Neural progenitor cell (in vitro differentiated cells): ENCODE measurements around the gene CPEB1. TPM values are rescaled to one million over a fixed set of nuclear protein-coding genes. Genes with fewer than 3 reads are reported as not detected.
A peak's percentile ranks its signal among the peaks of the same experiment; 100 is the strongest.
"Not testable (repeated sequence)": the region's sequence is repeated elsewhere in the genome, so short reads cannot be mapped to it uniquely, and the experiment has no call there.

Experiments
- DNase-seq: peaks from one replicate; pipeline ENCODE4 v3.0.0-alpha.2; 2016; ENCODE audit warnings: low spot score
- H2AFZ ChIP-seq: fragments of 200-600 bp; sonication (generic); replicated peaks from 2 replicates; pipeline ENCODE4 v1.6.1; 2016; ENCODE audit warnings: antibody characterized with exemption
- H3F3A ChIP-seq: fragments of 200-600 bp; sonication (generic); 2 replicates; pipeline ENCODE4 v1.6.1; 2016; ENCODE audit warnings: antibody characterized with exemption, low read depth
- H3K27ac ChIP-seq: fragments of 200-600 bp; sonication (generic); 2 replicates; pipeline ENCODE4 v1.5.1; 2016; ENCODE audit warnings: mild to moderate bottlenecking
- H3K27me3 ChIP-seq: fragments of 200-600 bp; sonication (generic); 2 replicates; pipeline ENCODE4 v1.6.1; 2016; ENCODE audit warnings: mild to moderate bottlenecking, moderate library complexity
- H3K36me3 ChIP-seq: fragments of 200-600 bp; sonication (generic); 2 replicates; pipeline ENCODE4 v1.5.1; 2016
- H3K4me1 ChIP-seq: fragments of 200-600 bp; sonication (generic); 2 replicates; pipeline ENCODE4 v1.6.1; 2016; ENCODE audit warnings: mixed run types
- H3K4me2 ChIP-seq: fragments of 200-600 bp; sonication (generic); 2 replicates; pipeline ENCODE4 v1.6.1; 2016
- H3K4me3 ChIP-seq: fragments of 200-600 bp; sonication (generic); 2 replicates; pipeline ENCODE4 v1.5.1; 2016
- H3K79me2 ChIP-seq: fragments of 200-600 bp; sonication (generic); 2 replicates; pipeline ENCODE4 v1.6.1; 2016; ENCODE audit warnings: low read depth
- H3K9ac ChIP-seq: fragments of 200-600 bp; sonication (generic); 2 replicates; pipeline ENCODE4 v1.6.1; 2016
- H3K9me3 ChIP-seq: fragments of 200-600 bp; sonication (generic); 2 replicates; pipeline ENCODE4 v1.5.1; 2016; ENCODE audit warnings: low read depth
- H4K20me1 ChIP-seq: fragments of 200-600 bp; sonication (generic); 2 replicates; pipeline ENCODE4 v1.6.1; 2016; ENCODE audit warnings: low read depth
- H3K27ac Mint-ChIP-seq: 3 replicates; pipeline ENCODE4 v1.8.0; 2021; ENCODE audit warnings: mixed read lengths
- H3K27me3 Mint-ChIP-seq: 2 replicates; pipeline ENCODE4 v1.8.0; 2022; ENCODE audit warnings: low read depth, mild to moderate bottlenecking, inconsistent platforms, moderate library complexity, mixed read lengths; ENCODE audit not compliant: insufficient read depth
- H3K36me3 Mint-ChIP-seq: 3 replicates; pipeline ENCODE4 v1.8.0; 2021; ENCODE audit warnings: mixed read lengths
- H3K4me1 Mint-ChIP-seq: 3 replicates; pipeline ENCODE4 v1.8.0; 2021; ENCODE audit warnings: mixed read lengths
- H3K4me3 Mint-ChIP-seq: 3 replicates; pipeline ENCODE4 v1.8.0; 2021; ENCODE audit warnings: mild to moderate bottlenecking, moderate library complexity, mixed read lengths
- H3K9me3 Mint-ChIP-seq: 3 replicates; pipeline ENCODE4 v1.8.0; 2020; ENCODE audit warnings: mixed read lengths
- CTCF ChIP-seq: fragments of 200-600 bp; sonication (generic); IDR thresholded peaks from 2 replicates; pipeline ENCODE4 v1.5.1; 2017; ENCODE audit warnings: antibody characterized with exemption, mild to moderate bottlenecking
- EZH2 ChIP-seq: fragments of 200-600 bp; sonication (generic); IDR thresholded peaks from 2 replicates; pipeline ENCODE4 v1.6.1; 2017; ENCODE audit warnings: antibody characterized with exemption, mild to moderate bottlenecking, moderate library complexity
- EZH2phosphoT487 ChIP-seq: fragments of 200-600 bp; sonication (generic); IDR thresholded peaks from 2 replicates; pipeline ENCODE4 v1.6.1; 2017; ENCODE audit warnings: antibody characterized with exemption
- total RNA-seq: library from RNA; depleted of rRNA; stranded (reverse); fragments of >200 nt; gene quantifications from 2 replicates; pipeline ENCODE4 v1.2.3, GENCODE V29; 2015; ENCODE audit warnings: low replicate concordance

CPEB1 gene
- total RNA-seq, 1 donor from 2014 or later = 2.1 TPM

- Histone ChIP-seq H4K20me1 (peaks cover 29% of the 10 kb centered on the region), H3K27me3 (peaks cover 4% of the 10 kb centered on the region), H3K79me2 (peaks cover 2% of the 10 kb centered on the region), H3K4me1 (no peaks in the 10 kb centered on the region), H3K4me2 (no peak overlapping the region), H3F3A (peaks cover 23% of the 10 kb centered on the region), H3K9ac (no peak overlapping the region), H3K9me3 (no peaks in the 10 kb centered on the region), H2AFZ (no peak overlapping the region), H3K4me3 (no peak overlapping the region), H3K36me3 (peaks cover 3% of the 10 kb centered on the region), H3K27ac (no peak overlapping the region)
- no peak for DNase-seq
- H3K36me3 Mint-ChIP-seq = peaks cover 20% of the 10 kb centered on the region
- TF ChIP-seq EZH2phosphoT487 (no peak), CTCF (no peak), EZH2 (no peak)
- no peak overlapping the region for H3K27ac Mint-ChIP-seq
- H3K4me3 Mint-ChIP-seq = no peak overlapping the region
- peaks cover 3% of the 10 kb centered on the region for H3K4me1 Mint-ChIP-seq
- H3K9me3 Mint-ChIP-seq = no peaks in the 10 kb centered on the region
- peaks cover 9% of the 10 kb centered on the region for H3K27me3 Mint-ChIP-seq
Observed at GRCh38 chr15:82531496-82532382, 115.4 kb downstream of the CPEB1 start.

- peak overlapping the region; percentile 72 for H3K4me2 ChIP-seq
- peak overlapping the region; percentile 39 for H3K4me3 ChIP-seq
- H4K20me1 ChIP-seq = peaks cover 20% of the 10 kb centered on the region
- H3K36me3 ChIP-seq = peaks cover 3% of the 10 kb centered on the region
- peak overlapping the region; percentile 73 for H3K4me3 Mint-ChIP-seq
- peaks cover 4% of the 10 kb centered on the region for H3K27me3 ChIP-seq
- peak; percentile 76 for DNase-seq
- no peaks in the 10 kb centered on the region for H3K9me3 ChIP-seq
- peaks cover 13% of the 10 kb centered on the region for H3F3A ChIP-seq
- H3K4me1 ChIP-seq = no peaks in the 10 kb centered on the region
- peaks cover 7% of the 10 kb centered on the region for H3K27me3 Mint-ChIP-seq
- TF ChIP-seq EZH2 (no peak), EZH2phosphoT487 (no peak), CTCF (peak; percentile 98)
- peaks cover 3% of the 10 kb centered on the region for H3K4me1 Mint-ChIP-seq
- H3K27ac ChIP-seq = no peak overlapping the region
- no peaks in the 10 kb centered on the region for H3K79me2 ChIP-seq
- no peaks in the 10 kb centered on the region for H3K9me3 Mint-ChIP-seq
- H3K27ac Mint-ChIP-seq = peak overlapping the region; percentile 88
- no peak overlapping the region for H3K9ac ChIP-seq
- H3K36me3 Mint-ChIP-seq = peaks cover 14% of the 10 kb centered on the region
- H2AFZ ChIP-seq = peak overlapping the region; percentile 86
Observed at GRCh38 chr15:82530606-82531379, 116.4 kb downstream of the CPEB1 start.

DNA sequence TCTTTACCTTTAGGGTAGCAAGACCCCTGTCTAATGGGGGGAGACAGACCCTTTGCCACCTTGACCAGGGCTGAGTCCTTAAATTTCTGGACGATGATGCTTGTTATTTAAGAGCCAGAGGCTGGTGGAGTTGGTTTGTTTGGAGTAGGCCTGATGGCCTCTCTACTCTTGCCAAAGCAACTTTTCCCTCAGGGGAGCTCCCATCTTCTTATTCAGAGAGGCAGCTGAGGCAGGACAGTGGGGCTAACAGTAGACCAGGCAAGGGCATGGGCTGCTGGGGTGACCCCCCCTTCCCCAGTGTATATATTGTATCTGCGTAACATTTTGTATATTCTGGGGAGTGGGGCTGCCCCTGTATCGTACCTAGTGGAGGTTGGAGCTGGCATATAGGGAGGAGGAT is 117.2 kb downstream of the CPEB1 start:
- Mint-ChIP-seq H3K27ac (no peak overlapping the region), H3K4me1 (peaks cover 3% of the 10 kb centered on the region), H3K4me3 (no peak overlapping the region), H3K9me3 (no peaks in the 10 kb centered on the region), H3K27me3 (peaks cover 7% of the 10 kb centered on the region), H3K36me3 (peaks cover 9% of the 10 kb centered on the region)
- peaks cover 12% of the 10 kb centered on the region for H4K20me1 ChIP-seq
- peaks cover 4% of the 10 kb centered on the region for H3K27me3 ChIP-seq
- no peaks in the 10 kb centered on the region for H3K4me1 ChIP-seq
- TF ChIP-seq CTCF (no peak), EZH2 (no peak), EZH2phosphoT487 (no peak)
- H3K4me2 ChIP-seq = no peak overlapping the region
- H3K9ac ChIP-seq = no peak overlapping the region
- no peak overlapping the region for H2AFZ ChIP-seq
- H3K4me3 ChIP-seq = no peak overlapping the region
- peaks cover 8% of the 10 kb centered on the region for H3F3A ChIP-seq
- no peak overlapping the region for H3K27ac ChIP-seq
- H3K9me3 ChIP-seq = no peaks in the 10 kb centered on the region
- no peaks in the 10 kb centered on the region for H3K79me2 ChIP-seq
- DNase-seq = no peak
- H3K36me3 ChIP-seq = peaks cover 3% of the 10 kb centered on the region

- not testable (repeated sequence) for H3K4me3 Mint-ChIP-seq, H3K4me3 ChIP-seq, H3K9me3 Mint-ChIP-seq
Observed at GRCh38 chr15:82513587-82513986, 133.6 kb downstream of the CPEB1 start.

DNA sequence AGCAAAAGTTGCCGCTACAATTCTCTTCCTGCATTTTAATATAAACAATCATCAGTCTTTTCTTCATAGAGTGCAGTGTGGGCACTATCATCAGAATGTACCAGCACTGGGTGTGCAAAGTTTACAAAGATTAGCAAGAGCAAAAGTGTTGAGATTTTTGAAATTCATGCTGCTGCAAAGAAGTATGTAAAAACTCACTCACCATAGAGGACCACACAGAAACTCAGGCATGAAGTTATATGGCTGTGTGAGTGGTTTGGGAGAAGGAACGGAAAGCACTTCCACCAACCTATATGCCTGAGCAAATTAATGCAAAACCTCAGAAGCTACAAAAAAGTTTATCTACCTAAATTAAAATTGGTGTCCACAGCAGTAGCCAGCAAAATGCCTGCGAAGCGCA is 139.5 kb downstream of the CPEB1 start:
- H3K27me3 Mint-ChIP-seq, H3F3A ChIP-seq, H3K27me3 ChIP-seq, H3K4me1 ChIP-seq, H3K27ac Mint-ChIP-seq, H3K4me2 ChIP-seq, H3K9me3 Mint-ChIP-seq, H3K4me3 ChIP-seq, H3K9ac ChIP-seq, H2AFZ ChIP-seq, H3K4me3 Mint-ChIP-seq, H3K27ac ChIP-seq, H3K36me3 Mint-ChIP-seq, H3K36me3 ChIP-seq, DNase-seq, H3K9me3 ChIP-seq, H3K4me1 Mint-ChIP-seq: not testable (repeated sequence)
- Histone ChIP-seq H3K79me2 (peaks cover 15% of the 10 kb centered on the region), H4K20me1 (peaks cover 15% of the 10 kb centered on the region)

More at GRCh38 chr15:82513587-82513986, 133.6 kb downstream of the CPEB1 start:
- not testable (repeated sequence) for H3K27ac ChIP-seq, H3K36me3 Mint-ChIP-seq, H3F3A ChIP-seq, H3K4me1 Mint-ChIP-seq, H3K36me3 ChIP-seq, H3K27ac Mint-ChIP-seq, H2AFZ ChIP-seq, H4K20me1 ChIP-seq, H3K9me3 ChIP-seq, H3K4me1 ChIP-seq, DNase-seq, H3K4me2 ChIP-seq, H3K9ac ChIP-seq, H3K79me2 ChIP-seq, H3K27me3 Mint-ChIP-seq, H3K27me3 ChIP-seq
